GM18868 (cell line): ENCODE measurements around the gene MFRP.

ENCODE experiments used
- ATAC-seq: cut with Tn5 transposase; IDR thresholded peaks from one replicate; pipeline ENCODE4 v1.9.1; 2021; ENCODE audit warnings: mild to moderate bottlenecking, moderate library complexity; ENCODE audit not compliant: unreplicated experiment

MFRP gene

DNA sequence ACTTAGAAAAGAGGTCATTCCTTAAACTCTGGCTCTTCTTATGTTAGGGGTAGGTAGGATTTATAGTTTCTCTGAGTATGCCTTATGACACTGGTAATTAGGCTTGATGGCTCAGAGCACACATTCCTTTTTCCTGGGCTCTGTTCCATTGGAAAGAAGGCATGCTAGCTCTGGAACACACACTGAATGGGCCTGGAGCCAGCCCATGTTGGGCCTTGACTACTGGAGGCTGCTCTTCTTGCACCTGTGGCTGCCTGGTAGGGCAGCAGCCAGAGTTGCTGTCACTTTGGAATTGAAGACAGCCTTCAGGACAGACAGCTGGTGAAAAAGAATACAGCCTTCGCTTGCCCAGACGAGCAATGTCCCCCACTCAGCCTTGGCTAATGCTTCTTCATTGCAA, 47.8 kb downstream of the MFRP start:
- no peak for ATAC-seq

- ATAC-seq: no peak
Observed at GRCh38 chr11:119297938-119298337, 48.6 kb downstream of the MFRP start.

- ATAC-seq: no peak
Observed at GRCh38 chr11:119295178-119295577, 51.3 kb downstream of the MFRP start.

DNA sequence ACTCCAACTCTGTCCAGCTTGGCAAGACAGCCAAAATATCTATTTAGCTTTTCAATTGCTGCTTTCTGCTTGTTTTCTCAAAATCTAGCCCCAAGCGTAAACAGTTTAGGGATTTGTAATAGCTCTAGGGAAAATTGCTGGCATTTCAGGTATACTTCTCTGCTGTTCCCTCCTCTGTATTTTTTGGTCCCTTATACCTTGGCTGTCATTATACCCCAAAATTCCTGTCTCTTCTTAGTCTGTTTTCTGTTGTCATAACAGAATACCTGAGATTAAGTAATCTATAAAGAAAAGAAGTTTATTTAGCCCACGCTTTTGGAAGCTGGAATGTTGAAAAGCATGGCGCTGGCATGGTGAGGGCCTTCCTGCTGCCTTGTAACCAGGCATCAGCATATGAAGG, 53.0 kb downstream of the MFRP start:
- ATAC-seq: no peak

- ATAC-seq: no peak
Observed at GRCh38 chr11:119290894-119291497, 55.5 kb downstream of the MFRP start.
